K562 (cell line): ENCODE results near the gene UBE2H. TPM values are rescaled to one million over a fixed set of nuclear protein-coding genes. Genes with fewer than 3 reads are reported as not detected.

Source experiments
- CUX1 ChIP-seq: fragments of 200-800 bp; sonication (Bioruptor generic); IDR thresholded peaks from 2 replicates; pipeline ENCODE4 v1.6.1; 2016; ENCODE audit warnings: missing genetic modification characterization, missing compliant biosample characterization
- DPF2 ChIP-seq: fragments of 450-650 bp; IDR thresholded peaks from 2 replicates; pipeline ENCODE4 v1.6.1; 2016
- MLLT1 ChIP-seq, 2 experiments: fragments of 450-650 bp; IDR thresholded peaks; 2 replicates each; pipeline ENCODE4 v1.6.1; 2016
- NFATC3 ChIP-seq: fragments of 450-650 bp; IDR thresholded peaks from 2 replicates; pipeline ENCODE4 v1.6.1; 2017; ENCODE audit warnings: mild to moderate bottlenecking
- NFYB ChIP-seq: IDR thresholded peaks from 2 replicates; pipeline ENCODE4 v1.6.1; 2011; ENCODE audit warnings: mild to moderate bottlenecking, moderate library complexity; ENCODE audit not compliant: insufficient read length; ENCODE audit errors: extremely low read depth
- RFX7 ChIP-seq: fragments of 250-450 bp; sonication (Bioruptor Pico); IDR thresholded peaks from 2 replicates; pipeline ENCODE4 v1.5.1; 2021; ENCODE audit warnings: mild to moderate bottlenecking
- SMARCE1 ChIP-seq: fragments of 450-650 bp; IDR thresholded peaks from 2 replicates; pipeline ENCODE4 v1.7.1; 2016; ENCODE audit warnings: mild to moderate bottlenecking
- TCF3 ChIP-seq: sonication (generic); formaldehyde crosslinking; IDR thresholded peaks from 2 replicates; pipeline ENCODE4 v1.4.0; 2020; ENCODE audit warnings: mild to moderate bottlenecking, missing genetic modification reagents
- ZBTB11 ChIP-seq, 3 experiments: fragments of 200-800 bp in 1 of 3; fragments of 250-450 bp in 1 of 3; fragments of 450-650 bp in 1 of 3; sonication (Bioruptor Pico) in 1 of 3; sonication (Bioruptor generic) in 1 of 3; formaldehyde crosslinking in 1 of 3; IDR thresholded peaks; 2 replicates each; pipeline versions ENCODE4 v1.6.1 to v1.8.0; 2016 to 2022; ENCODE audit warnings: mild to moderate bottlenecking in 2 of 3, missing genetic modification characterization in 2 of 3, missing compliant biosample characterization in 1 of 3, moderate library complexity in 1 of 3
- ZEB2 ChIP-seq: fragments of 450-650 bp; IDR thresholded peaks from 2 replicates; pipeline ENCODE4 v1.6.1; 2016
- ZFPM2 ChIP-seq: fragments of 250-450 bp; sonication (Bioruptor Pico); IDR thresholded peaks from 2 replicates; pipeline ENCODE4 v1.5.1; 2022; ENCODE audit warnings: mild to moderate bottlenecking
- ZNF384 ChIP-seq: IDR thresholded peaks from 2 replicates; pipeline ENCODE4 v1.6.1; 2012; ENCODE audit warnings: low read depth, low read length, improper control_type of control experiment
- polyA plus RNA-seq, 8 experiments: library from polyadenylated mRNA; depleted of rRNA in 4 of 8; stranded (reverse) in 5 of 8; unstranded in 3 of 8; fragments of >200 nt; fragmentation: Nextera tagmentation in 2 of 8; fragmentation: Illumina TruSeq in 1 of 8; extraction: Ambion mirVana in 2 of 8; extraction: Trizol in 1 of 8; gene quantifications; 2 replicates each; pipeline versions ENCODE4 v1.2.1 to v1.2.3, GENCODE V29; 2011 to 2014; ENCODE audit warnings: inconsistent platforms in 1 of 8, missing spikeins in 1 of 8
- total RNA-seq, 7 experiments: library from RNA; depleted of rRNA in 6 of 7; stranded (reverse); fragments of >200 nt in 6 of 7; fragmentation: Illumina TruSeq in 2 of 7; extraction: Trizol in 2 of 7; gene quantifications; 2 replicates each; pipeline versions ENCODE4 v1.2.1 to v1.2.3, GENCODE V29; 2011 to 2021; ENCODE audit warnings: low replicate concordance in 1 of 7

Gene UBE2H
- total and polyA plus RNA-seq, 9 of the 15 experiments (the other 6 are each of a cell fraction or from before 2014, with no cell fraction given) = 6.3 to 33.0 (median 13.3) TPM

- TF ChIP-seq CUX1 (0 out of 2 replicates have a peak, but pooled peaks have one; percentile 56), DPF2 (peak; percentile 91), SMARCE1 (peak; percentile 68), ZEB2 (peak; percentile 70), NFATC3 (no peak), ZBTB11 (CRISPR knock-in tag; IDR thresholded peaks at IDR 0.05) (peak in 1 of 3 experiments; percentile 30; a peak in 1 of 6 replicates), MLLT1 (IDR thresholded peaks at IDR 0.05) (peak in 1 of 2 experiments; percentile 44; a peak in 1 of 4 replicates), RFX7 (no peak), ZNF384 (no peak), NFYB (no peak), ZFPM2 (CRISPR knock-in tag) (peak; percentile 31; the same call in 1 of the 2 replicates), TCF3 (peak; percentile 29; the same call in 1 of the 2 replicates)
These were observed 76.9 kb downstream of the UBE2H start (continued) for GRCh38 chr7:129875745-129876411.
